Parathyroid adenoma (tissue), 2 donors: ENCODE data around the gene CCDC12.

Source experiments
- H2AFZ ChIP-seq: fragments of 300-600 bp; sonication (generic); one replicate; pipeline ENCODE4 v1.7.0; 2017; ENCODE audit warnings: antibody characterized with exemption, mild to moderate bottlenecking
- H3K27ac ChIP-seq: fragments of 300-600 bp; sonication (generic); one replicate; pipeline ENCODE4 v1.7.0; 2017
- H3K27me3 ChIP-seq: fragments of 300-600 bp; sonication (generic); one replicate; pipeline ENCODE4 v1.7.0; 2017; ENCODE audit warnings: low read length; ENCODE audit not compliant: control insufficient read depth, insufficient read depth
- H3K36me3 ChIP-seq: fragments of 300-600 bp; sonication (generic); one replicate; pipeline ENCODE4 v1.7.0; 2017; ENCODE audit warnings: low read length; ENCODE audit not compliant: control insufficient read depth, insufficient read depth
- H3K4me1 ChIP-seq: fragments of 300-600 bp; sonication (generic); one replicate; pipeline ENCODE4 v1.7.0; 2017; ENCODE audit warnings: control low read depth
- H3K4me2 ChIP-seq: fragments of 300-600 bp; sonication (generic); one replicate; pipeline ENCODE4 v1.7.0; 2017; ENCODE audit warnings: low read length
- H3K4me3 ChIP-seq: fragments of 300-600 bp; sonication (generic); one replicate; pipeline ENCODE4 v1.7.0; 2017; ENCODE audit warnings: low read depth, low read length
- H3K79me2 ChIP-seq: fragments of 300-600 bp; sonication (generic); one replicate; pipeline ENCODE4 v1.7.0; 2017; ENCODE audit warnings: control low read depth
- H3K9ac ChIP-seq: fragments of 300-600 bp; sonication (generic); one replicate; pipeline ENCODE4 v1.7.0; 2017; ENCODE audit warnings: mild to moderate bottlenecking
- H3K9me3 ChIP-seq: fragments of 300-600 bp; sonication (generic); one replicate; pipeline ENCODE4 v1.7.0; 2017; ENCODE audit warnings: low read length; ENCODE audit not compliant: control insufficient read depth
- TF ChIP-seq, protein P1 (sequence below): fragments of 300-600 bp; sonication (generic); IDR thresholded peaks from one replicate; pipeline ENCODE4 v1.7.0; 2017; ENCODE audit warnings: antibody characterized with exemption, mild to moderate bottlenecking
- donor health status: primary hyperparathyroidism.

The CCDC12 gene

DNA sequence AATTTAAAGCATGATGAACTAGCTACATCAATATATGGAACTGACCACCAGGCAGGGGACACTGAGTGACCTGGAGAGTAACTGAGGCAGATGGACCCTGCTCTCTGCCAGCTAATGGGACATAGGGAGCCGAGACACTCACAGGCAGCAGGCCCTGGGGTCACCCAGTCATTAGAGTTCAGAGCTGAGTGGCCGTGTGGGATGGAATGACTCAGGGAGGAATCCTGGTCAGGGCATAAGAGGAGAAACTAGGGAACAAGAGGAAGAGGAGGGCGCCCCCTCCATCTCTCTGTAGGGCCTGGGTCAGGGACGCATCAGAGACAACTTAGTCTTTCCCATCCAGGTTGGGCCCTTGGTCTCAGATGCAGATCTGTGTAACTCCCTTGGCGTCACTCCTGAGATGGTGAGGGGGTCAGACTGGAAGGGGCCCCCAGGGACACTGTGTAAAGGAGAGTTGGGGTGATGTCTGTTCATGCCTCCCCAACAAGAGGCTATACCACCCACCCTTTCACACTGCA is 39.8 kb downstream of the CCDC12 start:
- Histone ChIP-seq H3K27me3 (no peaks in the 10 kb centered on the region), H3K27ac (no peak overlapping the region), H3K9me3 (no peaks in the 10 kb centered on the region), H3K4me1 (peaks cover 61% of the 10 kb centered on the region), H3K36me3 (no peaks in the 10 kb centered on the region), H3K4me3 (no peak overlapping the region), H3K79me2 (peaks cover 43% of the 10 kb centered on the region), H3K4me2 (no peak overlapping the region), H2AFZ (no peak overlapping the region), H3K9ac (no peak overlapping the region)
- TF ChIP-seq, protein P1, sequence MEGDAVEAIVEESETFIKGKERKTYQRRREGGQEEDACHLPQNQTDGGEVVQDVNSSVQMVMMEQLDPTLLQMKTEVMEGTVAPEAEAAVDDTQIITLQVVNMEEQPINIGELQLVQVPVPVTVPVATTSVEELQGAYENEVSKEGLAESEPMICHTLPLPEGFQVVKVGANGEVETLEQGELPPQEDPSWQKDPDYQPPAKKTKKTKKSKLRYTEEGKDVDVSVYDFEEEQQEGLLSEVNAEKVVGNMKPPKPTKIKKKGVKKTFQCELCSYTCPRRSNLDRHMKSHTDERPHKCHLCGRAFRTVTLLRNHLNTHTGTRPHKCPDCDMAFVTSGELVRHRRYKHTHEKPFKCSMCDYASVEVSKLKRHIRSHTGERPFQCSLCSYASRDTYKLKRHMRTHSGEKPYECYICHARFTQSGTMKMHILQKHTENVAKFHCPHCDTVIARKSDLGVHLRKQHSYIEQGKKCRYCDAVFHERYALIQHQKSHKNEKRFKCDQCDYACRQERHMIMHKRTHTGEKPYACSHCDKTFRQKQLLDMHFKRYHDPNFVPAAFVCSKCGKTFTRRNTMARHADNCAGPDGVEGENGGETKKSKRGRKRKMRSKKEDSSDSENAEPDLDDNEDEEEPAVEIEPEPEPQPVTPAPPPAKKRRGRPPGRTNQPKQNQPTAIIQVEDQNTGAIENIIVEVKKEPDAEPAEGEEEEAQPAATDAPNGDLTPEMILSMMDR: no peak

DNA sequence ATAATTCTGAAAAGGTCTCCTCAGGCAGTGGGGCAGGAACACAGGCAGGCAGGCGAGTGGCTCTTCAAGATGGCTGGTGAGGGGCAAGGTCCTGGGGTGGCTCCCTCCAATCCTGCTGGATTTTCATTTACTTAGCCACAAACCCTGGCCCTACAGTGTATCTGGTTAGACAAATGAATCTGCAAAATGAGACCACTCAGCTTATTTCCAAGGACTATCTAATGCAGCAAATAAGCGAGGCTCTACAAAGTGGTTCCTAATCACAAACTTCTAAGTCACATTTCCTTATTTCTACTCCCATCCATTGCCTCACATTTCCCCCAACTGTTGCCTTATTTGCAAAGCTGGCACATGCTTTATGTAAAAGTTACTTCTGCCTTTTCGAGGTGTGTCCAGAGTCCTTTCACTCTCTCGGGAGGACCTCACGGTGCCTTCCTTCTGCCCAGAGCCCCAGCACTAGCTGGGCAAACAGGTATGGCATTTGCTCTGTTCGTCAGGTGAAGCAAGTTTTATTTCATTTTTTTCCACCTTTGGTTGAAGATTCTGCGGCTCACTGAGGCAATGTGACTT is 40.5 kb downstream of the CCDC12 start:
- Histone ChIP-seq H2AFZ (no peak overlapping the region), H3K27me3 (no peaks in the 10 kb centered on the region), H3K9me3 (no peaks in the 10 kb centered on the region), H3K4me1 (peaks cover 67% of the 10 kb centered on the region), H3K4me2 (no peak overlapping the region), H3K36me3 (no peaks in the 10 kb centered on the region), H3K4me3 (no peak overlapping the region), H3K9ac (no peak overlapping the region), H3K79me2 (peaks cover 43% of the 10 kb centered on the region), H3K27ac (peak overlapping the region; percentile 81)
- TF ChIP-seq, protein P1: no peak

DNA sequence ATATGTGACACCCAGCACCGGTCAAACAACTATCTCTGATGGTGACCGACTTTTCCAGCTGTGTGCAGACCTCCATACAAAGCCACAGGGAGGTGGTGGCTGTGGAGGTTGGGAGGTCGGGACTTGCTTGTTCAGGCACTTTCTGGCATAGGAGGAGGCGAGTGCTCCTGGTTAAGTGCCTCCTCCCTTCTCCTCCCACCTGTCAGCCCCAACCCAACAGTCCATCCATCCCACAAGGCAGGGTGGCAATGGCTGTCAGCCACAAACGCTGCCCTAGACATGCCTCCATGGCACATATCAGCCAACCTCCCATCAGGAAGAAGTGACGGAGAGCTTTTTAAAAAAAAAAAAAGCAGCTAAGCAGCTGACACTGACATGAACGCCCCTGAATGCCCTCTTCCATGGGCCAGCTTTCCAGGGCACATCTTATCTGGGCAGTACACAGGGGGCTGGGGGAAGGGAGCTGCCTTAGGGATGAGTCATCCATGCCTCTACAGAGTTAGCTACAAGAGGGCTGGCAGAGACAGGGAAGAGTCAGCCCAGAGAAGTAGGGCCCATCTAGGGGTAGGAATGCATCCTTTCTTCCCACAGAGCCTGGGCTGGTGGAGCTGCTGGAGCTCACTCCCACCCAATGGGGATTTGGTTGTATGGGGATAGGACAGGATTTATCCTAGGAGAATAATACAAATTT is 41.2 kb downstream of the CCDC12 start:
- H3K4me3 ChIP-seq: no peak overlapping the region
- no peaks in the 10 kb centered on the region for H3K9me3 ChIP-seq
- no peaks in the 10 kb centered on the region for H3K36me3 ChIP-seq
- TF ChIP-seq, protein P1: peak; percentile 31
- no peaks in the 10 kb centered on the region for H3K27me3 ChIP-seq
- H2AFZ ChIP-seq: no peak overlapping the region
- peaks cover 75% of the 10 kb centered on the region for H3K4me1 ChIP-seq
- H3K79me2 ChIP-seq: peaks cover 40% of the 10 kb centered on the region
- peak overlapping the region; percentile 81 for H3K27ac ChIP-seq
- H3K4me2 ChIP-seq: peak overlapping the region; percentile 38
- H3K9ac ChIP-seq: no peak overlapping the region

DNA sequence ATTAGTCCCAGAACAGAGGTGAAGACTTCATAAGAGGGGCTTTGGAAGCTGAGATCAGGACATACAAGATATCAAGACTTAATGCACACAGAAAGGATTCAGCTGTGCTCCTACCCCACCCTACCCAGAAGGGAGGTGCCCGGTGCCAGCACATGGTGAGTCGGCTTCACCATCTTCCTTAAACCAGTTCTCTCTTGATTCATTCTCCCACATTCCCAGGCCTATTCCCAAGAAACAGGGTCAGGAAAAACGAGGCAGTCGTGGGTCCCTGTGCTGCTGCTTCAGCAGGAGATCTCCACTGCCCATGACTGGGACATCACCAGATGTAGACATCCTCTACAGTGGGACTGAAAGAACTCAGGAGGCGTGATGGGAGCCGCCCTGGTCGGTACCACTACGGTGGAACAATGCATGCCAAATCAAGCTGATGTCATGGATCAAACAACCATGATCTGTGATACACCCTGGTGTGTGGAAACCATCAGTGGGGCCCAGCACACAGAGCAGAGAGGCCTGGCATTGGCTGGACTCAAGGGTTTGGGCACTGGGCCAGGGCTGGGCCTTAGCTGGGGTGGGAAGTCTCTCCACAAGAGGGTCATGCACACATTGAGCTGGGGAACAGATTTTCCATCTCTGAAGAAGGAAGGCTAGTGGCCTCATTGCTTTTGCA is 41.9 kb downstream of the CCDC12 start:
- Histone ChIP-seq H3K27me3 (no peaks in the 10 kb centered on the region), H3K9ac (no peak overlapping the region), H3K36me3 (no peaks in the 10 kb centered on the region), H2AFZ (no peak overlapping the region), H3K27ac (peak overlapping the region; percentile 81), H3K9me3 (no peaks in the 10 kb centered on the region), H3K4me3 (no peak overlapping the region), H3K4me1 (peaks cover 72% of the 10 kb centered on the region), H3K79me2 (peaks cover 40% of the 10 kb centered on the region), H3K4me2 (no peak overlapping the region)
- TF ChIP-seq, protein P1: no peak
